Body of pancreas (tissue), 4 donors: Measurements from ENCODE around the gene SMIM13. TPM values are rescaled to one million over a fixed set of nuclear protein-coding genes. Genes with fewer than 3 reads are reported as not detected.
"Not testable (repeated sequence)": the region's sequence is repeated elsewhere in the genome, so short reads cannot be mapped to it uniquely, and the experiment has no call there.

ENCODE experiments used
- ATAC-seq: fragments of 150-250 bp; one replicate; pipeline ENCODE4 v1.9.1; 2016
- DNase-seq, 4 donors: peaks; one replicate each; pipeline ENCODE4 v3.0.0-alpha.2; 2019
- H3K27ac ChIP-seq, 4 donors: fragments of 200-600 bp; sonication (generic); 1 replicate in 3 of 4; 2 replicates in 1 of 4; pipeline versions ENCODE4 v1.5.1 to v1.6.1; 2016 to 2019; ENCODE audit warnings: mild to moderate bottlenecking in 1 of 4, mixed read lengths in 1 of 4, moderate library complexity in 1 of 4
- H3K27me3 ChIP-seq, 2 donors: fragments of 200-600 bp; sonication (generic); one replicate each; pipeline ENCODE4 v1.6.0; 2016; ENCODE audit warnings: mild to moderate bottlenecking in 1 of 2
- H3K36me3 ChIP-seq, 2 donors: fragments of 200-600 bp; sonication (generic); replicated peaks in 1 of 2; 2 replicates each; pipeline ENCODE4 v1.5.1; 2016; ENCODE audit warnings: low read depth in 2 of 2; ENCODE audit not compliant: insufficient read depth in 1 of 2
- H3K4me1 ChIP-seq: fragments of 200-600 bp; sonication (generic); one replicate; pipeline ENCODE4 v1.6.0; 2016
- H3K4me3 ChIP-seq, 2 donors: fragments of 200-600 bp; sonication (generic); 1 replicate in 1 of 2; 2 replicates in 1 of 2; pipeline ENCODE4 v1.5.1; 2016 to 2019
- H3K9me3 ChIP-seq, 3 donors: fragments of 200-600 bp; sonication (generic); 1 replicate in 2 of 3; 2 replicates in 1 of 3; pipeline ENCODE4 v1.5.1; 2016
- POLR2A ChIP-seq, 3 donors: fragments of 450-650 bp; IDR thresholded peaks; one replicate each; pipeline ENCODE4 v1.6.1; 2016; ENCODE audit warnings: antibody characterized with exemption in 3 of 3, mild to moderate bottlenecking in 2 of 3
- WGBS, 2 donors: methylation state at CpG; one replicate each; pipeline ENCODE4 v1.1.5; 2017; 5-methylcytosine and 5-hydroxymethylcytosine counted together
- intact Hi-C: fragments of 100-400 bp; cut with DNase I; formaldehyde crosslinking; loops from one replicate; pipeline ENCODE4 v1.15.1; 2023
- total RNA-seq, 2 donors: library from RNA; depleted of rRNA; stranded (reverse); fragments of >200 nt; gene quantifications; one replicate each; pipeline ENCODE4 v1.1.0, GENCODE V29; 2016
- TF ChIP-seq, protein P1 (sequence below), 7 experiments: fragments of 450-650 bp in 4 of 7; fragments of 200-600 bp in 3 of 7; sonication (generic) in 3 of 7; IDR thresholded peaks; one replicate each; pipeline ENCODE4 v1.5.1; 2016 to 2019; ENCODE audit warnings: antibody characterized with exemption in 7 of 7

The SMIM13 gene
- total RNA-seq, 2 donors from 2014 or later: 4.4 to 5.6 TPM

DNA sequence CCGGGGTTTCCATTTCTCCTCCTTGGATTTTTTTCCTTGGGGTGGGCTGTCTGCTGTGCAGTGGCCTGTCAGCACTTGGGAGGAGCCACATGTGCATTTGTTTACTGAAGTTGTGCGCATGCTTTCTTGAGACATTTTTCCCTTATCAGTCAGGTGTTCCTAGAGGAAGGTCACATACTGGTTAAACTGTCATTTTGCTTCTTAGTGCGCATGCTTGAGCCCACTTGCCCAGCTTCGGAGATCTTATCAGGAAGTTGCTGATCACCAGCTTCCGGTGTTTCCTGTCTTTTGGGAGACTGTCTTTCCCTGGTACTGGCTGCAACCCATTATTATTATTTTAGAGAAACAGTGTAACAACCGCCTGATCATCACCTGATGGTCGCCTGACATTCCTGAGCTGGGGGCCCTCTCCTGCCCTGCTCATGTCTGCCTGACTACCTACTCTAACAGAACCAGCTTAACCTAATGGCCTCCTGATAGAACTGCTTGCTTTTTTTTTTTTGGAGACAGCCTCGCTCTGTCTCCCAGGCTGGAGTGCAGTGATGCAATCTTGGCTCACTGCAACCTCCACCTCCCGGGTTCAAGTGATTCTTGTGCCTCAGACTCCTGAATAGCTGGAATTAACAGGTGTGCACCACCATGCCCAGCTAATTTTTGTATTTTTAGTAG lies 18.3 kb downstream of the SMIM13 start:
- H3K36me3 ChIP-seq: no peaks in the 10 kb centered on the region
- ATAC-seq (no peak), DNase-seq (no peak)
- no peak overlapping the region for H3K27ac ChIP-seq
- no peaks in the 10 kb centered on the region for H3K9me3 ChIP-seq
- TF ChIP-seq, protein P1, sequence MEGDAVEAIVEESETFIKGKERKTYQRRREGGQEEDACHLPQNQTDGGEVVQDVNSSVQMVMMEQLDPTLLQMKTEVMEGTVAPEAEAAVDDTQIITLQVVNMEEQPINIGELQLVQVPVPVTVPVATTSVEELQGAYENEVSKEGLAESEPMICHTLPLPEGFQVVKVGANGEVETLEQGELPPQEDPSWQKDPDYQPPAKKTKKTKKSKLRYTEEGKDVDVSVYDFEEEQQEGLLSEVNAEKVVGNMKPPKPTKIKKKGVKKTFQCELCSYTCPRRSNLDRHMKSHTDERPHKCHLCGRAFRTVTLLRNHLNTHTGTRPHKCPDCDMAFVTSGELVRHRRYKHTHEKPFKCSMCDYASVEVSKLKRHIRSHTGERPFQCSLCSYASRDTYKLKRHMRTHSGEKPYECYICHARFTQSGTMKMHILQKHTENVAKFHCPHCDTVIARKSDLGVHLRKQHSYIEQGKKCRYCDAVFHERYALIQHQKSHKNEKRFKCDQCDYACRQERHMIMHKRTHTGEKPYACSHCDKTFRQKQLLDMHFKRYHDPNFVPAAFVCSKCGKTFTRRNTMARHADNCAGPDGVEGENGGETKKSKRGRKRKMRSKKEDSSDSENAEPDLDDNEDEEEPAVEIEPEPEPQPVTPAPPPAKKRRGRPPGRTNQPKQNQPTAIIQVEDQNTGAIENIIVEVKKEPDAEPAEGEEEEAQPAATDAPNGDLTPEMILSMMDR (IDR thresholded peaks at IDR 0.05): no peak
- TF ChIP-seq POLR2A (IDR thresholded peaks at IDR 0.05): no peak
- intact Hi-C loops: no loop called here
- 46 to 64% methylated on average over 9 of the region's 9 CpGs for WGBS, 2 donors
- peaks cover 10% of the 10 kb centered on the region for H3K4me1 ChIP-seq
- no peaks in the 10 kb centered on the region for H3K27me3 ChIP-seq
- H3K4me3 ChIP-seq: no peak overlapping the region

DNA sequence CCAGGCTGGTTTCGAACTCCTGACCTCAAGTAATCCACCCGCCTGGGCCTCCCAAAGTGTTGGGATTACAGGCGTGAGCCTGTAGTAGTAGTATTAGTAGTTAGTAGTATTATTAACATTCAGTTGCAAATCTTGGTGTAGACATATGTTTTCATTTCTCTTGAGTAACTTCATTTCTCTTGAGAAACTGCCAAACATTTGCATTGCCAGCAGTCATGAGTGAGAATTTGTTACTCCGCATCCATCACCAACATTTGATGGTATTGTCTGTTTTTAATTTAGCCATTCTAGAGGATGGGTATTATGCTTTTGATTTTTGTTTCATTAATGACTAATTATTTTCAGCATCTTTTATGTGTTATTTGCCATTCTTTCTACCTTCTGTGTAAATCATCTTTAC lies 19.4 kb downstream of the SMIM13 start:
- no peak for ATAC-seq
- peaks cover 10% of the 10 kb centered on the region for H3K4me1 ChIP-seq
- H3K27me3 ChIP-seq: no peaks in the 10 kb centered on the region
- 97% methylated on average over 4 of the region's 4 CpGs for WGBS, 2 donors
- DNase-seq: no peak
- no peak overlapping the region for H3K4me3 ChIP-seq
- no peak for TF ChIP-seq POLR2A (IDR thresholded peaks at IDR 0.05)
- TF ChIP-seq, protein P1 (IDR thresholded peaks at IDR 0.05): no peak
- no peaks in the 10 kb centered on the region for H3K9me3 ChIP-seq
- H3K36me3 ChIP-seq: no peaks in the 10 kb centered on the region
- H3K27ac ChIP-seq: no peak overlapping the region
- intact Hi-C loops: no loop called here

DNA sequence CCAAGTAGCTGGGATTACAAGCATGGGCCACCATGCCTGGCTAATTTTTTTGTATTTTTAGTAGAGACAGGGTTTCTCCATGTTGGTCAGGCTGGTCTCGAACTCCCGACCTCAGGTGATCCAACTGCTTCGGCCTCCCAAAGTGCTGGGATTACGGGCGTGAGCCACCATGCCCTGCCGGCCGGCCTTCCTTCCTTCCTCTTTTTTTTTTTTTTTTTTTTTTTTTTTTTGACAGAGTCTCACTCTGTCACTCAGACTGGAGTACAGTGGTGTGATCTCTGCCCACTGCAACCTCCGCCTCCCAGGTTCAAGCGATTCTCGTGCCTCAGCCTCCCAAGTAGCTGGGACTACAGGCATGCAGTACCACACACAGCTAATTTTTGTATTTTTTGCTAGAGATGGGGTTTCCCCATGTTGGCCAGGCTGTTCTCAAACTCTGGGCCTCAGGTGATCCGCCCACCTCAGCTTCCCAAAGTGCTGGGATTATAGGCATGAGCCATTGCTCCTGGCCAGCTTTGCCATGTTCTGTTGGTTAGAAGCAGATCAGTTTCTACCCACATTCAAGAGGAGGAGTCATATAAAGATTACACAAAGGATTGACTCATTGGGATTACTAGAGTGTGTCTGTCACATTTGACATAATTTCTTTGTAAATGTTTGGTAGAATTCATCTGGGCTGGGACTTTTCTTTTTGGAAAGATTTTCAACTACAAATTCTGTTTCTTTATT lies 22.3 kb downstream of the SMIM13 start:
- intact Hi-C loops, DNase-seq, H3K27ac ChIP-seq, H3K36me3 ChIP-seq, H3K9me3 ChIP-seq, H3K4me3 ChIP-seq, ATAC-seq, H3K27me3 ChIP-seq: not testable (repeated sequence)
- WGBS, 2 donors: 93 to 96% methylated on average over 11 of the region's 11 CpGs
- peaks cover 19% of the 10 kb centered on the region for H3K4me1 ChIP-seq

DNA sequence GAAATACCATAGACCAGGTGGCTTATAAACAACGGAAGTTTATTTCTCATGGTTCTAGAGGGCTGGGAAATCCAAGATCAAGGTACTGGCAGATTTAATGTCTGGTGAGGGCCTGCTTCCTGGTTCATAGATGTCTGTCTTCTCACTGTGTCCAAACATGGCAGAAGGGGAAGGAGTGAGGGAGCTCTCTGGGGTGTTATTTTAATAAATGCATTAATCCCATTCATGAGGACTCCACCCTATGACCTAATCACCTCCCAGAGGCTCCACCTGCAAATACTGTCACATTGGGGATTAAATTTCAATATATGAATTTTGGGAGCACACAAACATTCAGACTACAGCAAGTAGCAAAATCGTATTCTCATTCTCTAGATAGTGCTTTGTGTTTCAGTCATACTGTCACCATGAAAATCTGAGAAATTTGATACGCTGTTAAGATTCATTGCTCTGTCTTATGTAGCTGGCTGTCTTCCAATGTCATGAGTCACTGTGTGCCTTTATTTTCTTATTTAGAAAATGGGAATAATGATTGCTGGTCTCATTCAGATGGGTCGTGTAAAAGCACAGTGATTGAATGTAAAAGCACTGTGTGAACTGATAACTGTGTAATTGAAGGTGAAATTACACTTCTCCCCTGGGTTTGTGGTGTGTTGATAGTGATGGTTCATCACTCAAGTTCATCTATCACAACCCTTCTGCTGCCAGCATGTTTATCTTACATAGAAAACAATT lies 26.8 kb downstream of the SMIM13 start:
- Histone ChIP-seq H3K36me3 (no peaks in the 10 kb centered on the region), H3K27me3 (no peaks in the 10 kb centered on the region), H3K9me3 (no peaks in the 10 kb centered on the region), H3K4me1 (peaks cover 14% of the 10 kb centered on the region), H3K4me3 (no peak overlapping the region), H3K27ac (no peak overlapping the region)
- ATAC-seq (no peak), DNase-seq (no peak)
- no peak for TF ChIP-seq POLR2A (IDR thresholded peaks at IDR 0.05)
- TF ChIP-seq, protein P1 (IDR thresholded peaks at IDR 0.05): no peak
- 55 to 64% methylated on average over 4 of the region's 4 CpGs for WGBS, 2 donors
- intact Hi-C loops: no loop called here

DNA sequence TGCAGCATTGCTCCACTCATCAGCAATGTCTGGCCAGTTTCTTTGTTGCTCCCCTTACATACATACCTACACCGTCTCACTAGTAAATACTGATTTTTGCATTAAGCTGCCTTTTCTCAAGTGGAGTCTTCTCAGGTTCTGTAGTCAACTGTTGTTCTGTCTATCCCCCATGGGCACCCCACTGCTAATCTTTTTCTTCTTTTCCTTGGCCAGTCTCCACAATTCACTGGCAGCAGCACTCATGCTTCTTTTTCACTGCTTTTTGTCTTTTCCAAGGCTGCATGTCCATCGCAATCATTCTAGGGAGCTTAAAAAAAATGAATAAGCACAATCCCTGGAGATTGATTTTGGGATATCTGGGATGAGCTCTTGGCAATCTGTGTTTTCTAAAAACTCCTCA lies 28.2 kb downstream of the SMIM13 start:
- H3K4me3 ChIP-seq: no peak overlapping the region
- no peak for TF ChIP-seq POLR2A (IDR thresholded peaks at IDR 0.05)
- TF ChIP-seq, protein P1 (IDR thresholded peaks at IDR 0.05): no peak
- no peak for DNase-seq
- no peaks in the 10 kb centered on the region for H3K27me3 ChIP-seq
- H3K9me3 ChIP-seq: no peaks in the 10 kb centered on the region
- intact Hi-C loops: no loop called here
- H3K36me3 ChIP-seq: no peaks in the 10 kb centered on the region
- ATAC-seq: no peak
- peaks cover 14% of the 10 kb centered on the region for H3K4me1 ChIP-seq
- H3K27ac ChIP-seq: no peak overlapping the region
- WGBS, 2 donors: 72 to 84% methylated on average over 2 of the region's 2 CpGs
